ENCODE measurements around the gene CREB5.

Gene CREB5

DNA sequence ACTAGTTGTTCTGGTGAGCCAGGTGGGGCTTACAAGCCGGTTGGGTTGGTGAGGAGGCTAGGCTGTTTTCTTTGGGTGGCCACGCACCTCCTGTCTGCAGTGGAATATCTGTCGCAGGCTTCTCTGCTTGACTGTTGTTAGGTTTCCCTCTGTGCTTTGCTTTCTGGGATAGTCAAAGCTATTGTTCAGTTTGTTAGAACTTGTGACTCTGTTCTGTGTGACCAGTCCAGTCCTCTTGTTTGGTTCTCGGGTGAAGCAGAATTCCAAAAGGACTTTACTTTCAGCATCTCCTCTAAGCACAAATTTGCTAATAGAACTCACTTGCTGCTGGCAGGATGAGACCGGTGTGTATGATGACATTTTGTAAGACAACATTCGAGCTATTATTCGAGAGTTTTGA, 105.3 kb downstream of the CREB5 start:
- no peak for DNase-seq (ENCODE audit: low read depth)
- no peak for TF ChIP-seq CTCF (conservative IDR thresholded peaks at IDR 0.05; ENCODE audit: low read length)
- H3K4me3 ChIP-seq (ENCODE audit: low read length): no peak overlapping the region

GRCh38 chr7:28520074-28521015, 108.0 kb downstream of the CREB5 start:
- no peak overlapping the region for H3K4me3 ChIP-seq (ENCODE audit: low read length)
- DNase-seq (ENCODE audit: low read depth): no peak
- TF ChIP-seq CTCF (conservative IDR thresholded peaks at IDR 0.05; ENCODE audit: low read length): no peak

- no peak for TF ChIP-seq CTCF (conservative IDR thresholded peaks at IDR 0.05; ENCODE audit: low read length)
- no peak for DNase-seq (ENCODE audit: low read depth)
- H3K4me3 ChIP-seq (ENCODE audit: low read length): no peak overlapping the region
Measured at GRCh38 chr7:28524978-28525377, 112.7 kb downstream of the CREB5 start.

DNA sequence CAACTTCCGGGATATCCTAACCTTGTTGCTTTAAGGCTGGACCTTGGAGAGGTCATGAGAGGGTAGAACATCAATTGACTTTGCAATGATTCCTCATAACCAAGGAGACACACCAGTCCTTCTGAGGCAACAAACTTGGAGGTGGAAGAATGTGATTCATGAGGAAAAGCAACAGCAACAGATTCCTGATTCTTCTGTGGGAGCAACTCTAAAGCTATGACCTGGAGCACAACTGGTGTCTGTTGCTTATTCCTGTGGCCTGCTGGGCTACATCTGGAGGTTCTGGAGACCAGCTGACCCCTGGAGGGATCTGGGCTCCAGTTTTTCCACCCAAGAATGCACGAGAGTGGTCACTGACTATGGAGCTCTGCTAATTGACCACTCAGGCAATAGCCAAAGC, 116.6 kb downstream of the CREB5 start:
- DNase-seq (ENCODE audit: low read depth): no peak
- H3K4me3 ChIP-seq (ENCODE audit: low read length): no peak overlapping the region
- no peak for TF ChIP-seq CTCF (conservative IDR thresholded peaks at IDR 0.05; ENCODE audit: low read length)

DNA sequence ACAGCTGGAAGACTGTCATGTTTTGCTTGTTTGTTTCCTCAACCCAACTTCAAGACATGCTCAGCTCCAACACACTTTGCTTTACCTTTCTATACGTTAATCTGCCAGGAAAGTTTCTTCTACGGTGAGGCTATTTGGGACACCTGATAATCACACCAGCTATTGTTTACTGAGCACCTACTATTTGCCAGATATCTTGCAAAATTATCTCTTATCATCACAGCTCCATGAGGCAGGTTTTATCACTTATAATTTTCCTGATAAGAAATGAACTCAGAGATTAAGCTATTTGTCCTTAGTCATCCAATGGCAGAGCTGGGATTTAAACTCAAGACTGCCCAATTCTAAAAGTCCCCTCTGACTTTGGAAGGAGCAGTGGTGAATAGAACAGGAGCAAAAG, 117.4 kb downstream of the CREB5 start:
- TF ChIP-seq CTCF (conservative IDR thresholded peaks at IDR 0.05; ENCODE audit: low read length): no peak

GRCh38 chr7:28530175-28530802, 118.0 kb downstream of the CREB5 start:
- no peak for DNase-seq (ENCODE audit: low read depth)
- H3K4me3 ChIP-seq (ENCODE audit: low read length): no peak overlapping the region
- TF ChIP-seq CTCF (conservative IDR thresholded peaks at IDR 0.05; ENCODE audit: low read length): no peak

More for the DNA sequence above, 117.4 kb downstream of the CREB5 start:
- no peak for DNase-seq (ENCODE audit: low read depth)
- no peak overlapping the region for H3K4me3 ChIP-seq (ENCODE audit: low read length)

DNA sequence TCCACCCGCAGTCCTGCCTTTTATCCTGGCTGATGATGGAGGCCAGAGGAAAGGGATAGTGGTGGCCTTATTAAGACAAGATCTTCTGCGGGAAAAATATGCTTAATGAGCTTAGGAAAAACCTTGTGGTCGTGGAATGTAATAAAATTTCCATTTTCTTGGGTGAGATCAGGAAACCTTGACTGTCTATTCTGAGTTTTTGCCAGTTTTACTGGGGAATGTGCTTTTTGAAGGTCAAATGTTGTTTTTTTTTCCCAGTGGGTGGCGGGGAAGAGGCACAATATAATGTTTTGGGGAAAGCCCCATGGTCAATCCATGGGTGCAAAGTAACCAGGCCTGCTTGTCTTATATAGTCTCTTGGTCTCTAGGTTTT, 118.5 kb downstream of the CREB5 start:
- TF ChIP-seq CTCF (conservative IDR thresholded peaks at IDR 0.05; ENCODE audit: low read length): no peak
- DNase-seq (ENCODE audit: low read depth): no peak
- no peak overlapping the region for H3K4me3 ChIP-seq (ENCODE audit: low read length)
